Skin of body (tissue), 2 donors: ENCODE data around the gene NBPF14. TPM values are rescaled to one million over a fixed set of nuclear protein-coding genes. Genes with fewer than 3 reads are reported as not detected.
"Not testable (repeated sequence)": the region's sequence is repeated elsewhere in the genome, so short reads cannot be mapped to it uniquely, and the experiment has no call there.

ENCODE experiments used
- DNase-seq: peaks from one replicate; lab custom pipeline; 2025; lab: John Stamatoyannopoulos, UW
- total RNA-seq: library from RNA; depleted of rRNA; stranded (reverse); fragments of >200 nt; gene quantifications from one replicate; pipeline ENCODE4 v1.2.3, GENCODE V29; 2014

NBPF14 gene, protein sequence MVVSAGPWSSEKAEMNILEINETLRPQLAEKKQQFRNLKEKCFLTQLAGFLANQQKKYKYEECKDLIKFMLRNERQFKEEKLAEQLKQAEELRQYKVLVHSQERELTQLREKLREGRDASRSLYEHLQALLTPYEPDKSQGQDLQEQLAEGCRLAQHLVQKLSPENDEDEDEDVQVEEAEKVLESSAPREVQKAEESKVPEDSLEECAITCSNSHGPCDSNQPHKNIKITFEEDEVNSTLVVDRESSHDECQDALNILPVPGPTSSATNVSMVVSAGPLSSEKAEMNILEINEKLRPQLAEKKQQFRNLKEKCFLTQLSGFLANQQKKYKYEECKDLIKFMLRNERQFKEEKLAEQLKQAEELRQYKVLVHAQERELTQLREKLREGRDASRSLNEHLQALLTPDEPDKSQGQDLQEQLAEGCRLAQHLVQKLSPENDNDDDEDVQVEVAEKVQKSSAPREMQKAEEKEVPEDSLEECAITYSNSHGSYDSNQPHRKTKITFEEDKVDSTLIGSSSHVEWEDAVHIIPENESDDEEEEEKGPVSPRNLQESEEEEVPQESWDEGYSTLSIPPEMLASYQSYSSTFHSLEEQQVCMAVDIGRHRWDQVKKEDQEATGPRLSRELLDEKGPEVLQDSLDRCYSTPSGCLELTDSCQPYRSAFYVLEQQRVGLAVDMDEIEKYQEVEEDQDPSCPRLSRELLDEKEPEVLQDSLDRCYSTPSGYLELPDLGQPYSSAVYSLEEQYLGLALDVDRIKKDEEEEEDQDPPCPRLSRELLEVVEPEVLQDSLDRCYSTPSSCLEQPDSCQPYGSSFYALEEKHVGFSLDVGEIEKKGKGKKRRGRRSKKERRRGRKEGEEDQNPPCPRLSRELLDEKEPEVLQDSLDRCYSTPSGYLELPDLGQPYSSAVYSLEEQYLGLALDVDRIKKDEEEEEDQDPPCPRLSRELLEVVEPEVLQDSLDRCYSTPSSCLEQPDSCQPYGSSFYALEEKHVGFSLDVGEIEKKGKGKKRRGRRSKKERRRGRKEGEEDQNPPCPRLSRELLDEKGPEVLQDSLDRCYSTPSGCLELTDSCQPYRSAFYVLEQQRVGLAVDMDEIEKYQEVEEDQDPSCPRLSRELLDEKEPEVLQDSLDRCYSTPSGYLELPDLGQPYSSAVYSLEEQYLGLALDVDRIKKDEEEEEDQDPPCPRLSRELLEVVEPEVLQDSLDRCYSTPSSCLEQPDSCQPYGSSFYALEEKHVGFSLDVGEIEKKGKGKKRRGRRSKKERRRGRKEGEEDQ (N-terminal part only)
- total RNA-seq = 54.4 TPM

- not testable (repeated sequence) for DNase-seq
Measured at GRCh38 chr1:148595911-148596310, at the start of gene NBPF14. Gene NBPF14 (minus strand): TSS chr1:148596011. CDS start chr1:148595717, 294 bp downstream.

GRCh38 chr1:148625451-148625850, 29.6 kb upstream of the NBPF14 start:
- not testable (repeated sequence) for DNase-seq

DNA sequence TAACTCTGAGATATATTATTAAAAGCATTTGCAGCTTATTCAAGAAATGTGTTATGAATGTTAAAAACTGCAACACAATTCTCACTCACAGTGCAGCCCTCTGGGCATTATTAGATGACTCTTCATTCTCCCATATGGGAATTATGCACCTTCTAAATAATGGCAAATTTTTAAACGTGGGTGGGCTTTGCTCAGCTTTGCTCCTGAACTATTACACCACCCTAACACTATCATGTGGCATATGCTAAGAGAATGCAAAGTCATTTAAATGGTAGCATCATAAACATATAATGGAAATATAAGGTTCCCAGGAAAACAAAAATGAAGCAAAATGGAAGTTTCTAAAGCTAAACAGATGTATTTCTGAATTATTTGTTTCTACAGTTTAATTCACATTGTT, 22.4 kb upstream of the NBPF14 start:
- DNase-seq = not testable (repeated sequence)

- not testable (repeated sequence) for DNase-seq
Measured at GRCh38 chr1:148605266-148605665, 9.5 kb upstream of the NBPF14 start.

GRCh38 chr1:148595360-148595759, 451 bp downstream of the NBPF14 start:
- DNase-seq = not testable (repeated sequence)

- DNase-seq = not testable (repeated sequence)
Measured at GRCh38 chr1:148591098-148591497, 4.7 kb downstream of the NBPF14 start.

- DNase-seq = not testable (repeated sequence)
Measured at GRCh38 chr1:148532158-148532557, 63.7 kb downstream of the NBPF14 start.

- not testable (repeated sequence) for DNase-seq
Measured at GRCh38 chr1:148529101-148529567, 66.7 kb downstream of the NBPF14 start.

GRCh38 chr1:148528591-148528990, 67.2 kb downstream of the NBPF14 start:
- DNase-seq = not testable (repeated sequence)

GRCh38 chr1:148526587-148526986, 69.2 kb downstream of the NBPF14 start:
- not testable (repeated sequence) for DNase-seq

- not testable (repeated sequence) for DNase-seq
Measured at GRCh38 chr1:148523205-148524144, 72.3 kb downstream of the NBPF14 start.

DNA sequence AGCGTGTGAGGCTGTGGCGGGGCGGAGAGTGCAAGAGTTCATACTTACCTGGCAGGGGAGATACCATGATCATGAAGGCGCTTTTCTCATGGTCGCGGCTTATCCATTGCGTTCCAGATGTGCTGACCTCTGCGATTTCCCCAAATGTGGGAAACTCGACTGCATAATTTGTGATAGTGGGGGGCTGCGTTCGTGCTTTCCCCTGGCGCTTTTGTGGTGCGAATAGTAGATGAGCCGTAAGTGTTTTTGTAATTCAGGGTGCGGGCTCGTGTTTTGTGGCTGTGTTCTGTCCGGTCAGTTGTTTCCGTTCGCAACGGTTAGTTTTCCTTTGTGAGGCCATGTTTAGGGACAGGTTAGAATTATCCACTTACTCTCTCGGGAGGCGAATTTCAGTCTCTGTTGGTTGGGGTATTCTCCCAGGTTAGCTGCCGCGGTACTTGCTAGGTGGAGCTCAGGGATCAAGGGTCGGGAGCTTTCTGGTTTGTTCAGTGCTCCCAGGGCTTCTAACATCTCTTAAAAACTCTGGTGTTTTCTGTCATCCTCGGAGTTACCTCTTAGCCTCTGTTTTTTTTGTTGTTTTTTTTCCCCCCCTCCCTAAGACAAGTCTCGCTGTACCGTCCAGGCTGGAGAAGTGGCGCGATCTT, 73.1 kb downstream of the NBPF14 start:
- peak; percentile 94 for DNase-seq

- peak; percentile 59 for DNase-seq
Measured at GRCh38 chr1:148522072-148522471, 73.7 kb downstream of the NBPF14 start.

DNA sequence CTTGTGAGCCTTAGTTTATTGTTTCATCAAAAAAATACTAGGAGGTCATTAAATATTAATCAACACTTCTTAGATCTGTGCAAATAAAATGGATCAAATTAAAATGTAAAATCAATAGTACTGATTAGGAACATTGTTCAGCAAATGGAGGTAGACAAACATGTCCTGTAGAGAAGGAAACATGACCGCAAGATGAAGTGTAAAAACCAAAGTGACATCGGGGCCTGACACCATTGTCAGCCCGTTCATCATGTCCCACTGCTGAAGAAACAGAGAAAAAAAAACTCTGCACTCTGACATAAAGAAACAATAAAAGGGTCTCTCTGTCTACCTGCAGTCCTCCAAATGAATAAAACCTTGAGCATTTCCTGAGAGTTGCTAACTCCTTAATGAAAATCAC, 81.5 kb downstream of the NBPF14 start:
- DNase-seq = not testable (repeated sequence)

- not testable (repeated sequence) for DNase-seq
Measured at GRCh38 chr1:148512571-148513184, 83.1 kb downstream of the NBPF14 start.

DNA sequence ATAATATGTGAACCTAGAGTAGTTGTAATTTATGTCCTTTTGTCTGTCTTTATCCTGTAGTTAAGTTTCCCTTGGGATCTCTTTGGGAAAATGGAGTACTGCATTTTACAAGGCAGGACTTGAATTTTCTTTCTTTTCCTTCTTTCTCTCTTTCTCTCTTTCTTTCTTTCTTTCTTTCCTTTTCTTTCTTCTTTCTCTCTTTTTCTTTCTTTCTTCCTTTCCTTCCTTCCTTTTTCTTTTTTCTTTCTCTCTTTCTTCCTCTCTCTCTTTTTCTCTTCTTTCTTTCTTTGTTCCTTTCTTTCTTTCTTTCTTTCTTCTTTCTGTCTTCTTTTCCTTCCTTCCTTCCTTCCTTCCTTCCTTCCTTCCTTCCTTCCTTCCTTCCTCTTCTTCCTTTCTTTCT, 101.9 kb downstream of the NBPF14 start:
- not testable (repeated sequence) for DNase-seq

DNA sequence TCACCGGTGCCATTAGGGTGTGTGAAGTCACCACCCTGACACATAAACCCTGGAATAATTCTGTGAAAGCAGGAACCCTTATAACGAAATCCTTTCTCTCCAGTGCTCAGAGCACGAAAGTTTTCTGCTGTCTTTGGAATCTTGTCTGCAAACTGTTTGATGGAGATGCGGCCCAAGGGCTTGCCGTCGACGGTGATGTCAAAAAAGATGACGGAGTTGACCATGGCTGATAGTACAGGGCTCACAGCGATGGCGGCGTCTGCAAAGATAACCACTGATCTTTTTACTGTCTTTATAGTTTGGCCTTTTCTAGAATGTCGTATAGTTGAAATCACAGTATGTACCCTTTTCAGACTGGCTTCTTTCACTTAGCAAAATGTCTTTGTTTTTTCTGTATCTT, 112.8 kb downstream of the NBPF14 start, which contains the start of gene PPIAL4G:
PPIAL4G (minus strand) TSS at position 274 of the 400 bp plus-strand sequence; CDS start at position 224, 50 bp downstream.
- not testable (repeated sequence) for DNase-seq
